Mesodermal cell (in vitro differentiated cells): ENCODE measurements around the gene LTBR.
A peak's percentile ranks its signal among the peaks of the same experiment; 100 is the strongest.
"Not testable (repeated sequence)": the region's sequence is repeated elsewhere in the genome, so short reads cannot be mapped to it uniquely, and the experiment has no call there.

ENCODE experiments used
- H3K27ac ChIP-seq: 2 replicates; pipeline ENCODE4 v1.7.0; 2013; ENCODE audit warnings: mild to moderate bottlenecking, low read depth, low read length, moderate library complexity; ENCODE audit not compliant: severe bottlenecking
- H3K36me3 ChIP-seq: 2 replicates; pipeline ENCODE4 v1.7.1; 2013; ENCODE audit warnings: mild to moderate bottlenecking, low read length, moderate library complexity; ENCODE audit not compliant: control insufficient read depth, insufficient read depth
- H3K4me1 ChIP-seq: one replicate; pipeline ENCODE4 v1.7.1; 2013; ENCODE audit warnings: mild to moderate bottlenecking, low read length; ENCODE audit not compliant: insufficient read depth, control insufficient read depth, poor library complexity, severe bottlenecking
- H3K4me3 ChIP-seq: 2 replicates; pipeline ENCODE4 v1.7.0; 2013; ENCODE audit warnings: low read length, control low read depth, mild to moderate bottlenecking; ENCODE audit not compliant: insufficient read depth, poor library complexity, severe bottlenecking; ENCODE audit errors: extremely low read depth
- H3K9me3 ChIP-seq: 2 replicates; pipeline ENCODE4 v1.7.1; 2013; ENCODE audit warnings: mild to moderate bottlenecking, low read length, moderate library complexity; ENCODE audit not compliant: control insufficient read depth
- WGBS, 2 experiments: methylation state at CpG; one replicate each; pipeline ENCODE4 v1.1.5; 2013; ENCODE audit warnings: missing lambda C conversion rate in 2 of 2; ENCODE audit not compliant: insufficient coverage in 2 of 2; 5-methylcytosine and 5-hydroxymethylcytosine counted together

Gene LTBR

DNA sequence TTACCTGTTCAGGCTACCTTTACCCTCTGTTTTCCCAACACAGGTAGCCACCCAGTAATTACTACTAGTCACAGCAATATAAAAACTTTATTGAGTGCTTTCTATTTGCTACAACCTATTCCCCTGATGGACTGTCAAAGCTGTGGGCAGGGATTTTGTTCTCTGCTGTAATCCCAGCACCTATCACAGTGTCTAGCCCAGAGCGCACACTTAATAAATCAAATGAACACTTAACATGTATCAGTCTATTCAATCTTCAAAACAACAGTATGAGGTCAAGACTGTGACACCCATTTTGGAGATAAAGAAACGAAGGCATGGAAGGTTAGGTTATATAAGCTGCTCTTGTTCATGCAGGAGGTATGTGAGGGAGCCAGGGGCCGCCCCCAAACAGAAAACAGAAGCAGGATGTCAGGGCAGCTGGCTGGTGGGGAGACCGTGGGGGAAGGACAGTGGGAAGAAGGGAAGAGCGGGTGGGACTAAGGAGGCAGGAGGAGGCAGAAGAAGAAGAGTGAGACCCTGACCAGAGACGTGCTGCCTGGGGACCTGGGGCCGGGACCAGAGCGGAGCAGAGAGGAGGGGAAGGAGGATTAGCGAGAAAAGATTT, 43.8 kb upstream of the LTBR start:
- Histone ChIP-seq H3K36me3 (peaks cover 26% of the 10 kb centered on the region), H3K9me3 (no peaks in the 10 kb centered on the region), H3K4me1 (peaks cover 62% of the 10 kb centered on the region), H3K4me3 (peak overlapping the region; percentile 95), H3K27ac (peak overlapping the region; percentile 72)
- WGBS, 2 experiments: 9 to 16% methylated on average over 8 of the region's 9 CpGs

DNA sequence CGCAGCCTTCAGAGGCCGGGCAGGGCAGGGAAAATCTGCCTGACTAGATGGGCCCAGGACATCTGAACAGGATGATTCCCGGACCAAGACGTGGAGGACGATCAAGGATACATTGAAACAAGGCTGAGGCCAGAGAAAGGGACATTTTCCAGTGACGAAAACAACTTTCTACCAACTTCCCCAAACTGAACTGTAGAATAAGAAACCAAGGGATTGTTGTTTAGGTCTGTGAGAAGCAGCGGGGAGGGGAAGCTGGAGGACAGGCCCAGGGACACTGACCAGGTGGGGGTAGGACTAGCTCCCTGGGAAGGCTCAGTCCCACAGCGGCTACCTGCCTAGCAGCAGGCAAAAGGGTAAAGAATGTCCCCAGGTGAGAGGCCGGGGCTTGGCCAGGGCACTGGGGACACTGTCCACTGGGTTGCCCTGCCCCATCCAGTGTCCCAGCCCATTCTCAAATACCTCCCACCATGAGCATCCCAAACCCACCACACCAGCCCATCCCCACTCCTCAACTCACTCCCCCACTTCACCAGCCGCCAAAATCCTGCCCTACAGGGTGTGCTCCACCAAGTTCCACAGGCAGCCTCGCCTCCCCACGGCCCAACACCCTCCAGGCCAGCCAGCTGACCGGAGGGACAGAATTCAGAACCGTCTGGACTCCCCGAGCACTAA, 43.1 kb upstream of the LTBR start:
- peaks cover 24% of the 10 kb centered on the region for H3K36me3 ChIP-seq
- H3K4me3 ChIP-seq: peak overlapping the region; percentile 95
- WGBS, 2 experiments: 2% methylated on average over 14 of the region's 15 CpGs
- H3K4me1 ChIP-seq: peaks cover 59% of the 10 kb centered on the region
- no peaks in the 10 kb centered on the region for H3K9me3 ChIP-seq
- peak overlapping the region; percentile 72 for H3K27ac ChIP-seq

DNA sequence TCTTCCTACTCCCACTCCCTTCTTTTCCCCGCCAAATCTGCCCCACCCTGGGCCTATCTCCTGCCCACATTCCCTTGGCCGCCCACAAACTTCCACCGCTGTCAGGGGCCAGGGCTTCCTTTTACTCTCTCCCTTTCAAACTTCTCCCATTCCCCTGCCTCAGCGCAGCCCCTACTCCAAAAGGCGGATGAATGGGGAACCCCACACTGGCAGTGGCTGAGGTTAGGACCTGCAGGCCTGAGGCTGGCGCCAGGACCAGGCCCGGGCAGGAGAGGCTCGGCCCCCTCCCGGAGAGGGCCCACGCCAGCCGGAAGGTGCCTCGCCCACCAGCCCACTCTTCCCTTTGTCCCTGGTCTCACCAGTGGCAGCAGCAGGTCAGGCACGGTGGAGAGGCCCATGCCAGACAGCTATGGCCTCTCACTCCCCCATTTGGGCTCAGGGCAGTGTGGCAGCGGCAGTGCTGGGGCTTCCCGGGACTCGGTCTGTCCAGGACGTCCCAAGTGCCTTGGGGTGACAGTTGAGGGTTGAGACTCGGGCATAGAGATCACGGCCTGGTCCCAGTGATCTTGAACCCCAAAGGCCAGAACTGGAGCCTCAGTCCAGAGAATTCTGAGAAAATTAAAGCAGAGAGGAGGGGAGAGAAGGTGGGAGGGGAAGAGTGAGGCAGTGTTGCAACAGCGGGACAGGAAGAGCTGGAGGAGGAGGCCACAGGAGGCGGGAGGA, 42.4 kb upstream of the LTBR start, which contains the start of gene TNFRSF1A:
Gene TNFRSF1A (minus strand): TSS at position 660 of the 723 bp plus-strand sequence. CDS start 262 bp downstream, at position 398.
- Histone ChIP-seq H3K36me3 (peaks cover 24% of the 10 kb centered on the region), H3K4me1 (peaks cover 59% of the 10 kb centered on the region), H3K9me3 (no peaks in the 10 kb centered on the region), H3K27ac (peak within 1 kb of the TSS; percentile 72), H3K4me3 (peak within 1 kb of the TSS; percentile 95)
- 0 to 1% methylated on average over 19 to 20 of the region's 21 CpGs for WGBS, 2 experiments

DNA sequence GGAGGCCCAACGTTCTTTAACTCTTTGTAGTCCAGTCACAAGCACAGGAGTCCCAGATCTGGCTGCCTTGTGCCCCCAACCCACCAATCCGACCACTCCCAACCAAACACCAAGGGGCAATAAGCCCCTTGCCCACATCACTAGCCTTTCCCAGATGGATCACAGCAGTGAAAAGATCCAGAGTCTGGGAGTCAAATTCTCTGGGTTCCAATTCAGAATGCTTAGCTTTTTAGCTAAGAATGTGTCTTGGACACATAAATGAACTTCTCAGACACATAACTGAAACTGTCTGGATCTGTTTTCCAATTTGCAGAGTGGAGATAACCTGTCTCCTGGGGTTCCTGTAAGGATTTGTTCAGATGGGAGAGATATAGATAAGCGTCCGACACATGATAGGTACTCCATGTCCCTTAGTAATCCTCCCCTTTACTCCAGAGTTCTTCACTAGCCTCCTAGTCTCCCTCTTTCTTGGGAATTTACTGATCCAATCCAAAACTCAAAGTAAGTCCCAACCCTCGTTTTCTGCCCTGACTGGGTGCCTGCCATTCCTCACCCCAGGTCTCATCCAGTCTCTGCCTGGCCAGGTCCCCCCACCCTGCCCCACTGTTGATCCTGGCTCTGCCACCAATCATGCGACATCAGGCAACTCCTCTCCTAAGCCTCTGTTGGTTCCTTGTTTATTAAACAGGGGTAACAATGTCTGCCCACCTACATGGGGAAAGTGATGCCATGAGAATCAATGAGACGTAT, 41.6 kb upstream of the LTBR start:
- H3K27ac ChIP-seq: peak overlapping the region; percentile 72
- peaks cover 24% of the 10 kb centered on the region for H3K36me3 ChIP-seq
- no peaks in the 10 kb centered on the region for H3K9me3 ChIP-seq
- WGBS, 2 experiments: 50 to 53% methylated on average over 2 to 5 of the region's 7 CpGs
- peaks cover 52% of the 10 kb centered on the region for H3K4me1 ChIP-seq
- H3K4me3 ChIP-seq: peak overlapping the region; percentile 95

DNA sequence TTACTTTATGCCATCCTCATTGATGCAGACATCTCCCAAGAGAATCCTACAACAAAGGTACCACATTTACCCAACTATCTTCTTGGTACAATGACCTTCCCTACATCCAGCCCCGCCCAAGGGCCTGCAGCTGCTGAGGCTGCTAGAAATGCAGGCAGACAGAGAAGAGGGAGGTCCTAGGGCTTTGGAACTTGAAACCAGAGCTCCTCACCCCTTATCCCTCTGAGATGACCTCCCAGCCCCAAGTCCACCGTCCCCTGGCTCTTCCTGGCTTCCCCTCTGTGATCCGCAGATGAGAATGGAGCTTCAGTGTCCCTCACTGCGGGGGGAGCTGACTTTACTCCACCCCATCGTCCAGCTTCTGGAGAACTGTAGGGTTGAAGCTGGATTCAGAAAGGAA, 40.4 kb upstream of the LTBR start:
- no peak overlapping the region for H3K27ac ChIP-seq
- peaks cover 13% of the 10 kb centered on the region for H3K36me3 ChIP-seq

DNA sequence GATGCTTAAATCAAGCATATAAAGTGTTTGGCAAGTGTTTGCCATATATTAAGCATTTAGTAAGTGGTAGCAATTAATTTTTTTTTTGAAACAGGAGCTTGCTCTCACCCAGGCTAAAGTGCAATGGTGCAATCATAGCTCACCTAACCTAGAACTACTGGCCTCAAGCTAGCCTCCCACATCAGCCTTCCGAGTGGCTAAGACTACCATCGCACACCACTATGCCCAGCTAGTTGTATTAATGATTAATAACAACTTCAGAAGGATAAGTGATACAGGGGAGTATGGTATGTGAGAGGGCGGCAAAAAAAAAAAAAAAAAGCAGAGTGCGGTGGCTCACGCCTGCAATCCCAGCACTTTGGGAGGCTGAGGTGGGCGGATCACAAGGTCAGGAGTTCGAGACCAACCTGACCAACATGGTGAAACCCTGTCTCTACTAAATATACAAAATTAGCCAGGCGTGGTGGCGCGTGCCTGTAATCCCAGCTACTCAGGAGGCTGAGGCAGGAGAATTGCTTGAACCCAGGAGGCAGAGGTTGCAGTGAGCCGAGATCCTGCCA, 39.8 kb upstream of the LTBR start:
- H3K36me3 ChIP-seq, H3K4me3 ChIP-seq, H3K9me3 ChIP-seq, H3K27ac ChIP-seq: not testable (repeated sequence)
- H3K4me1 ChIP-seq: peaks cover 34% of the 10 kb centered on the region
- WGBS, 2 experiments: 96 to 100% methylated on average over 4 to 5 of the region's 11 CpGs

More for the DNA sequence above, 40.4 kb upstream of the LTBR start:
- WGBS, 2 experiments: no CpG with 5 or more reads among the region's 5 CpGs
- Histone ChIP-seq H3K4me3 (no peak overlapping the region), H3K9me3 (no peaks in the 10 kb centered on the region), H3K4me1 (peaks cover 41% of the 10 kb centered on the region)

DNA sequence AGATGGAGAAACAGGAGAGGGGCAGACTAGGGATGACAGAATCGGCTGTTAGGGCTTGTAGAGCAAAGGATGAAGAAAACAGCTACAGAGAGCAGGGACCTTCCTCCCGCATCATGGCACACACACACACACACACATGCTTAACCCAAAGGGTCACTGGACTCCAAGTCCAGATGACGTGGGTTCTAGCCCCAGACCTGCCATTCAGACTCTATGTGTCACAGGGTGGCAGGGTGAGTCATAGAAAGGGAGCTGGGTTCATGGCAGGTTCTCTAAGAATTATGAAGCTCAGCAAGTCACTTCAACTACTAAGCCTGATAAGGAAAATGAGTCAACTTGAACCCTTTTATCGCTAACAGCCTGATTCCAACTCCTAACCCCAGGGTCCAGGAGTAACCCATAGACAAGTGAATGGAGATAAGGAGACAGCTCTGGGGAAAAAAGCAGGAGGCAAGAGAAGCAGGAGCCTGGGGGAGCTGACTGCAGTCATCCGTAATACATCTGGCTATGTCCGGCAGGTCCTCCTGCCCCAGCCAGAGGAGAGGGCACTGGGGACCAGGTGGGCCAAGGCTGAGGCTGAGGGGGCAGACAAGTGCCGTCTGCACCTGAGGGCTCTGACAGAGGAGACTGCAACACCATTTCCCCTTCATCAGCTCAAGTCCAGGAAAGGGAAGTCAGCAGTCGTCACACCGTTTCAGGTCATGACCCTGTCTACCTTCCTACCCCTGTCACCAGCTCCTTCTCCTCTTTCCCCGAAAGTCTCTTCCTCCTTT, 38.5 kb upstream of the LTBR start:
- no peaks in the 10 kb centered on the region for H3K9me3 ChIP-seq
- H3K36me3 ChIP-seq: no peaks in the 10 kb centered on the region
- H3K27ac ChIP-seq: no peak overlapping the region
- H3K4me3 ChIP-seq: no peak overlapping the region
- peaks cover 21% of the 10 kb centered on the region for H3K4me1 ChIP-seq
- WGBS, 2 experiments: 90 to 93% methylated on average over 4 of the region's 10 CpGs

DNA sequence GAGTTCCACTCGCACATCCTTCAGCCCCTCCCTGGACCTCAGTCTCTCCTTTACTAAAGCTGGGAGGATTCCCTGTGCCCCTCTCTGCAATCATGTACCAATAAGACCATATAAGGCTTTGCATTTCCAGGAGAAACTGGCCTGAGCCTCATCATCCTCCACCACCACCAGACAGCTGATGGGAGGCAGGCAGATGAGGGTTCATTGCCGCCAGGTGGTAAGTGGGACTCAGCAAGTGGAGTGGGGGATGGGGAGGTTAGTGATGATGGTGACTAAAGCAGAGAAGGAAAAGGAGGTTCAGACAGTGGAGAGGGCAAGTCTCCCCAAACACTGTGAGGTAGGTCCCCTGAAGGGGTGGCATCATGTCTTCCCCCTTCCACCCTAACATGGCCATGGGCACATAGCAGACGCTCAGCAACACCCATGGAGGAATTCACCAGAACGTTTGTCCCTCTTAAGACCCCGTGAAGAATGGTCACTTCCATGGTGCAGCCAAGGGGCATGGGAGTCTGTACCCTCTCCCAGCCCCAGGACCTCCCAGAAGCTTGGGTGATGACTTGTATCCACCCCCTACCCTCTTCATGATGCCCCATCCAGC, 37.6 kb upstream of the LTBR start:
- WGBS, 2 experiments: 86 to 88% methylated on average over 2 to 5 of the region's 5 CpGs
- H3K36me3 ChIP-seq: no peaks in the 10 kb centered on the region
- H3K4me3 ChIP-seq: no peak overlapping the region
- no peak overlapping the region for H3K27ac ChIP-seq
- no peaks in the 10 kb centered on the region for H3K9me3 ChIP-seq
- peaks cover 21% of the 10 kb centered on the region for H3K4me1 ChIP-seq

DNA sequence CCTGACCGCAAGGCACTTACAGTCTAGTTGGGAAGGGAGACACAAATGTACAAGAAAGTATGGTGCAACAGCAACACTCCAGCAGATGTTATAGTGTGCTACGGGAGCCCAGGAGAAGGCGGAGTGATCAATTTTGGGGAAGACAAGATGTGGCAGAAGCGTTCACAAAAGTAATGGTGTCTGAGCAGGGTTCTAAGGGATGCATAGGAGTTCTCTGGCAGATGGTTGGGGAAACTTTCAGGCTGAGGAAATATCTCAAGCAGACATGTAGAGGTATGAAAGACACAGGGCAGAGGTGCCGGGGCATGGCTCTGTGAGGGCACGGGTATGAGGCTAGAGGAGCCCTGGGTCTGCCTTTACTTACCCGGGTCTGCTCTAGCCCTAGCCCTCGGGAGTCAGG, 37.0 kb upstream of the LTBR start:
- WGBS, 2 experiments: 98% methylated on average over 7 to 8 of the region's 8 CpGs
- Histone ChIP-seq H3K27ac (no peak overlapping the region), H3K36me3 (no peaks in the 10 kb centered on the region), H3K4me1 (peaks cover 21% of the 10 kb centered on the region), H3K9me3 (no peaks in the 10 kb centered on the region), H3K4me3 (no peak overlapping the region)
